ENCODE data around the gene ZNF169.
"Not testable (repeated sequence)": the region's sequence is repeated elsewhere in the genome, so short reads cannot be mapped to it uniquely, and the experiment has no call there.

The ZNF169 gene

DNA sequence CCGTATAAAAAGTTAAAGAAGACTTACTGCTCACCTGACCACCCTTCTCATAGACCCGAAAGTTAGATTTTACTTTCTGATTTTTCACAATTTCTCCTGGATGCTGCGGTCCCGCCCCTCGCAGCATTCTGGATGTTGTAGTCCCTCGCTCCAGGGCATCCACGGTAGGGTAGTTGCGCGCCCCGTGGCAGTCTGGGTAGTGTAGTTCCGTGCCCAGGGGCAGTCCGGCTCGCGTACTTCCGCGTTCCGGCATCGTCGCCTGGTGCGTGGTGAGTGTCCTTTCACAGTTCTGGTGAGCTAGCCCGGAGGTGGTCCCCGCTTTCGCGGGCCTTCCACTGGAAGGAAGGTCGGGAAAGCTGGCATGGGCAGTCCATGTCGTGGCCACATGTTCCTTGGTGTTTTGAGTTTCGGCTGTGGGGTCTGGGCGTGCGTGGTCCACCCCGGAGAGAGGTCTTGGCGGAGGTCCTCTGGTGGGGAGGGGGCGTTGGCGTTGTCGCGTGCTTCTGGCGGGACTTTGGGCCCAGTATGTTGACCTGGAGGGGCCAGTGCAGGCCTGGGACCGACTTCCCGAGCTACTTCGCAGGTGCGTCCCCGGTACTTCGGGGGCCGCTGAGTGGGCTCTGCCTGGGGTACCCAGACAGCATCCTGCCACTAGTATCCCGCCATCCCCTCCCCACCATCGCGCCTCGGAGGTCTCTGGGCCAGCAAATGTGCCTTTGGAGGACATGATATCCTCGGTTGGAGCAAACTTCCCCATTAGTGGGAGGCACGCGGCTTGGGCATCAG lies at the start of gene ZNF169:
Gene ZNF169 (plus strand): TSS at position 222 of the 786 bp plus-strand sequence. CDS start 19,515 bp downstream, outside the sequence.
- DNase-seq (ENCODE audit: low read depth): peak; percentile 79

DNA sequence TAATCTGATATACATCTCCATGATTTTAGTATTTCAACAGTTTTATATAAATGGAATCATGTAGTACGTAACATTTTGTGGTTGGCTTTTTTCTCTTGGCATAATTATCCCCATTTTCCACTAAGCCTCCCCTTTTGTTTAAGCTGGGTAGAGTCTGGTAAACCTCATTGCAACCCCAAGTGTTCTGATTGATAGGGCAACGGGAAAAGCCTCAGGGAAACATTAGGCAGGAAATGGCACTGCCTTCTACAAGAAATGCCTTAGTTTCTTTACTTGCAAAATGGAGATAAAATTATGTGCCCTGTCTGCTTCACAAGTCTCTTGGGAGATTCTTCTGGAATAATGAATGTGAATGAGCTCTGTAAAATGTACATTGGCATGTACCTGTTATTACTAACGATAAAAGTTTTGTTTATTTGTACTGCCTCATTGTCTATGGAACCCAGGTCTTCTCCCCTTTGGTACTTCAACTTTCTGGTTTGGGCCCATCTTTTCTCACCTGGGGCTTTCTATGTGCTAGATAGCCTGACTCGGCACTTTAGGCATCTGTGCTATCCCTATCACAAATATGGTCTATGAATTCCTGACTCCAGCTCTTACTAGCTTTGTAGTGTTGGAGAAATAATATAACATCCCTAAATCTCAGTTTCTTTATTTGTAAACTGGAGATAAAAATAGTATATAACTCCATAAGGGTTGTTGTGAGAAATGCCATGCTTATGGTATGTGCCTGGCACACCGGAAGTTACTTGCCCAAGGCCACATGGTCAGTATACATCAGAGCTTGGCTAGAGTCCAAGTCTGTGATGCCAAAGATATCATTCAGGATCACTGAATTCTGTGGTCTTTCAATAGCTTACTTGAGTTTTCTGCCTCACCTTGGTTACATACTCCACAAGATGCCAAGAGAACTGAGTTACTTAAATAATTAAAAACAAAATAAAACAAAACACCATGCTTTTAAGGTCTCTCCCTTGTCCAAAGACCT lies 48.2 kb upstream of the ZNF169 start:
- DNase-seq (ENCODE audit: low read depth): no peak

DNA sequence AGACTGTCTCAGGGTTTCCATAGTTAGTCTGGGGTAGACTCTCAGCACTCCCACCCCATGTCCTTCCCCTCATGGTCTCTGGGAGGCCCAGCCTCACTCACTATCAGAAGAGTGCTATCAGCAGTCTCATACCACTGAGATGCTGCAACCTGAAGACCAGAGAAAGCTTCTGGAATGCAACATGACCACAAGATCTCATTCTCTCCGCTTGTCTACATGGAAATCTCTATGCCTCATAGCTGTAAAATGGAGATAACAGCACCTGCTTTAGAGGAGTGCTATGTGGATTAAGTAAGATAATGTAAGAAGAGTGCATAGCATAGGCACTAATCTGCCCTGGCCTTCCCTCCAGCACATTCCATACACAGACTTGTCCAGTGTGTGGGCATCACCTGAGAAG lies 47.0 kb upstream of the ZNF169 start:
- no peak for DNase-seq (ENCODE audit: low read depth)

DNA sequence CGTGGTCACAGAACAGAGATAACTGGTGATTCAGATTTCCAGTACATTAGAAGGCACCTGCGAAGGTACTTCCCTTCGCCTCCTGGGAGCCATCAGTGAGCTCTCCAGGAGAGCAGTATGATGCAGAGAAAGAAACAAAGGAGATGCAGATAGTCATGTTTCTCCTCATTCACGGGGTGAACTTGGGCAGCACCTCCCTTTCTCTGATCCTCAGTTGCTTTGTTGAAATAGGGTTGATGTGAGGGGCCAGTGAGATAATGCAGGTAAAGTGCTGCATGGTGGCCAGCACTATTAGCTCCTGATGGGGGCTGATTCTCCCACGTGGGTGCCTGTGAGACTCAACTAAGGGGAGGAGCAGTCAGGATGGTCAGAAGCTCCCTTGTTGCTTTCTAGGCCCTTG lies 46.6 kb upstream of the ZNF169 start:
- no peak for DNase-seq (ENCODE audit: low read depth)

DNA sequence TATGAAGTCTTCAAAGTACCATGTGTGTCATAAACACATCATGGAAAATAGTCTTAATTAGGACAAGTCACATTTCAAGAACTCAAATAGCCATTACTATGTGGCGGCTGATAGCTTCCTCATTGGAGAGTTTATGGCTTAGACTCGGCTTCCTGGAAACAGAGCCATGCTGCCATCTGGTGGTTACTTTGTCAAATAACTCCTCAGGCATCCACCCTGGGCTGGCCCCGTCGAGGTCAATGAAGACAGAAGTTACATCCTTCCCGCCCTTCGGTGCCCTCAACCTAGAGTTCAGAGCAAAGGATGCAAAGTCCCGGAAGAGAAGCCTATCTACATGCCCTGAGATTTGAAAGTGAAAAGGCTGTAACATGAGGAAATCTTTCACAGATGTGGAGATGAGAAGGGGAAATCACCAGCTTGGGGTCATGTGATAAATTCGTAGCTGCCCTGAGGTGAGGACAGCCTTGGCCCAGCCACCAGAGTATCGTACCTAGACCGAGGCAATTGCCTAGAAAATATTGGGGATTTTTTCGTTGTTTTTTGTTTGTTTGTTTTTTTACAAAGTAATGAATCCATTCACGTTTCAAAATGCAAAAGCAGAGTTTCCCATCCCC lies 45.5 kb upstream of the ZNF169 start:
- DNase-seq (ENCODE audit: low read depth): peak; percentile 60

DNA sequence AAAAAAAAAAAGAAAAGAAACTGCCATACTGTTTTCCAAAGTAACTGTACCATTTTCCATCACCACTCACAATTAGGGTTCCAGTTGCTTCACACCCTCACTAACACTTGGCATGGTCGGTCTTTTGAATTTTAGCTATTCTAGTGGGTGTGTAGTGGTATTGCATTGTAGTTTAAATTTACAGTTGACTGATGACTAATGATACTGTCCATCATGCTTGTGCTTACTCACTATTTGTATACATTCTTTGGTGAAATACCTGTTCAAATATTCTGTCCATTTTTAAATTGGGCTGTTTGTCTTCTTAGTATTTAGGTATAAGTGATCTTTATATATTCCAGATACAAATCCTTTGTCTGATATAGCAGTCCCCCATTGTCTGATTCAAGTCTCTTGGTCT lies 36.2 kb upstream of the ZNF169 start:
- DNase-seq (ENCODE audit: low read depth): no peak

DNA sequence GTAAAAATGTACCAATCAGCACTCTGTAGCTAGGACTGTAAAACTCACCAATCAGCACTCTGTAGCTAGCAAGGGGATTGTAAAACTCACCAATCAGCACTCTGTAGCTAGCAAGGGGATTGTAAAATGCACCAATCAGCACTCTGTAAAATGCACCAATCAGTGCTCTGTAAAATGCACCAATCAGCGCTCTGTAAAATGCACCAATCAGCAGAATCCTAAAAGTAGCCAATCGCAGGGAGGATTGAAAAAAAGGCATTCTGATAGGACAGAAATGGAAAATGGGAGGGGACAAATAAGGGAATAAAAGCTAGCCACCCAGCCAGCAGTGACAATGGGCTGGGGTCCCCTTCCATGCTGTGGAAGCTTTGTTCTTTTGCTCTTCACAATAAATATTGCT lies 33.7 kb upstream of the ZNF169 start:
- DNase-seq (ENCODE audit: low read depth): not testable (repeated sequence)

DNA sequence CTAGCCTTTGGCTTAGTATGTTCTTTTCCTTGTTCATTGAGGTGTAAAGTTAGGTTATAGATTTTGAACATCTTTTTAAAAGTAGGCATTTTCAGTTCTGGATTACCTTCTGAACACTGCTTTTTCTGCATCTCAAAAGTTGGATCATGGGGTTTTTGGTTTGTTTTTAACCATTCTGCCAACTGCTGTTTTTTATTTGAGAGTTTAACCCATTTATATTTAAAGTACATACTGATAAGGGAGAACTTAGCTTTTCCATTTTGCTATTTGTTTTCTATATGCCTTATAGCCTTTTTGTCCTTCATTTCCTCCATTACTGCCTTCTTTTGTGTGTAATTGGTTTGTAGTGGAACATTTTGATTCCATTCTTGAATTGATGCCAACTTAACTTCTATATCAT lies 30.5 kb upstream of the ZNF169 start:
- no peak for DNase-seq (ENCODE audit: low read depth)

DNA sequence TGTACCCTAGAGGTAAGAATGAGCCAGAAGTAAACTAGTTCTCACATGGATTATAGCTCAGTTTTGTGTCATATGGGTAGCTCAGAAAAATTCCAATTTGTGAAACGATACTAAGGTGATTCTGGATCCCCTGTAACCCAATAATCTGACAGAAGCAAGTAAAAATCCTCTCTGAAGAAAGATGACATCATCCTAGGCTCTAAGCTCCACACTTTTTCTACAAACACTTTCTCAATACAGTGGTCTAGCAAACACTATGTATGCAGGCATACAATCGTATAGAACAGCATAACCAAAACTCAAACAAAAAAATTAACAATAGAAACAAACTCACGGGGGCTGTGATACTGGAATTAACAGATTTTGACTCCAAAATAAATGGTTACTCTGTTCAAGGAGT lies 26.7 kb upstream of the ZNF169 start:
- no peak for DNase-seq (ENCODE audit: low read depth)

DNA sequence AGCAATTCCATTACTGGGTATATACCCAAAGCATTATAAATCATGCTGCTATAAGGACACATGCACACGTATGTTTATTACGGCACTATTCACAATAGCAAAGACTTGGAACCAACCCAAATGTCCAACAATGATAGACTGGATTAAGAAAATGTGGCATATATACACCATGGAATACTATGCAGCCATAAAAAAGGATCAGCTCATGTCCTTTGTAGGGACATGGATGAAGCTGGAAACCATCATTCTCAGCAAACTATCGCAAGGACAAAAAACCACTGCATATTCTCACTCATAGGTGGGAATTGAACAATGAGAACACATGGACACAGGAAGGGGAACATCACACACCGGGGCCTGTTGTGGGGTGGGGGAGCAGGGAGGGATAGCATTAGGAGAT lies 18.0 kb upstream of the ZNF169 start:
- DNase-seq (ENCODE audit: low read depth): not testable (repeated sequence)

DNA sequence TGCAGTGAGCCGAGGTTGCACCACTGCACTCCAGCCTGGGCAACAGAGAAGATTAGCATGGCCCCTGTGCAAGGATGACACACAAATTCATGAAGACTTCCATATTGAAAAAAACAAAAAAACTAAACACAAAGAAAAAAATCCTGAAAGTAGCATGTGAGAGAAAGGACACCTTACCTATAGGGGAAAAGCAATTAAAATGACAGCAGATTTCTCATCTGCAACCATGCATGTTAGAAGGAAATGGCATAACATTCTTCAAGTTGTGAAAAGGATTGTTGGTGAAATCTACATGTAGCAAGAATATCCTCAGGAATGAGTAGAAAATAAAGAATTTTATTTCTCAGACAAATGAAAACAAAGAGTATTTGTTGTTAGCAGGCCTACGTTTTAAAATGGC lies 13.4 kb upstream of the ZNF169 start:
- no peak for DNase-seq (ENCODE audit: low read depth)

DNA sequence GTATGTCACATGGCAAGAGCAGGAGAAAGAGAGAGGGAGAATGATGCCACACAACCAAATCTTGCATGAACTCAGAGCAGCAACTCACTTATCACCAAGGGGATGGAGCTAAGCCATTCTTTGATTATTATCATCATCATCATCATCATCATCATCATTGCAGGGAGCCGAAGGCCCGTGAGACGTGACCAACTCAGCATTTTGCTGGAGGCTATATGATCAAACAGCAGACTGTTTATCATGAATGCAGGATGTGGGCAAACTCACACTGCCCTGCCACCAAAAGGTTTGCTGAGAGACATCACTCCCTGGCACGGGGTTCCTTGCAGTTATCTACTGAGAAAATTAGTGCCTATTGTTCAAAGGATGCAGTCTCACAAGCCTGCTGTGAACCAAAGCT lies 8.6 kb upstream of the ZNF169 start:
- DNase-seq (ENCODE audit: low read depth): no peak

DNA sequence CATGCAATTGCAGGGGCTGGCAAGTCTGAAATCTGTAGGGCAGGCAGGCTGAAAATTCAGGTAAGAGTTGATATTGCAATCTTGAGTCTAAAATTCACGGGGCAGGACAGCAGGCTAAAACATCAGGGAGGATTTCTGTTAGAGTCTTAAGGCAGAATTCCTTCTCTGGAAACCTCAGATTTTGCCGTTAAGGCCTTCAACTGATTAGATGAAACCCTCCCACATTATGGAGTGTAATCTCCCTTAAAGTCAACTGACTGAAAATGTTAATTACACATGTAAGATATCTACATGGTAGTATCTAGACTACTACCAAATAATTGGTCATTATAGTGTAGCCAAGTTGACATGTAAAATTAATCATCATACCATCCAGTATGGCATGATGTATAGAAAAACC lies 3.1 kb upstream of the ZNF169 start:
- no peak for DNase-seq (ENCODE audit: low read depth)

DNA sequence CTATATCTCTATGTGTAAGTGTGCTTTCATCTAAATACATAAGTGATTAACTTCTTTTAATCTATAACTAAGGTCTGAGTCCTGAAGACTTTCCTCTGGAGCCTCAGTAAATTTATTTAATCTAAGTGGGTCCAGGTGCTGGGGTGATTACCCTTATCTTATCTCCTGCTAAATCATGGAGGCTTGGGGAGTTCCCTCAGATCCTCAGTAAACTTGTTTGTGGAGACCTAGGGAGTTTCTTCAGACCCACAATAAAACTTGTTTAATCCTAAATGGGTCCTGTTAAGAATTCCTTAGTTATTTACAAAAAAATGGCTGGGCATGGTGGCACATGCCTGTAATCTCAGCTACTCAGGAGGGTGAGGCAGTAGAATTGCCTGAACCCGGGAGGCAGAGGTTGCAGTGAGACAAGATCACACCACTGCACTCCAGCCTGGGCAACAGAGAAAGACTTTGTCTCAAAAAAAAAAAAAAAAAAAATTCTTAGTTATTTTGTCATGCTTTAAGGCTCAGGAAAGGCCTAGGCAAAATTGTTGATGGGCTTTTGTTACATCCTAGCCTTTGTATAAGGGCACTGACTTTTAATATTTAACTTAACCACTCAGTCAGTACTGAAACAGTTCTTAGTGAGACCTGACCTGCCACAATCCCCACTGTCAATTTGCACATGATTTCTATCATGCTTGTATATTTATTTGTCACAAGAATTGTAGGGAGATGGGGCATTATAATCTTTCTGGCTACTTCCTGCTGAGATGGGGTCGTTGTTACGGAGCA lies 6.7 kb downstream of the ZNF169 start:
- DNase-seq (ENCODE audit: low read depth): not testable (repeated sequence)

DNA sequence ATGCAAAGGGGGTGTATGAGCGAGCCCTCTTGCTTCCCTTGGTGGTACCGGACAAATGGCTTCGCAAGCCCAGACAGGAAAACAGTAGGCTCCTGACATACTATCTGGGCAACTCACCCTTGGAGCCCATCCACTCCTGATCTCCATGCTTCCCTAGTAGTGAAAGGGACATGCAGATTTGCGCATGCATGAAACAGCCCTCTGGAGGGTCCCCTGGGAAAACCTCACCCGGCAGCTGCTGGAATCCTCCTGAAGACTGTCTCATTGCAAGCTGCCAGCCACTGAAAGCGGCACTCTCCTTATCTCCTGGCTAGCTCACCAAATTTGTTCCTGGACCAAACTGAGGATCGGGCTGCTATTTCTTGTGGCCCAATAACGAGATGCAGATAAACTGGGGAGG lies 10.2 kb downstream of the ZNF169 start:
- DNase-seq (ENCODE audit: low read depth): no peak

DNA sequence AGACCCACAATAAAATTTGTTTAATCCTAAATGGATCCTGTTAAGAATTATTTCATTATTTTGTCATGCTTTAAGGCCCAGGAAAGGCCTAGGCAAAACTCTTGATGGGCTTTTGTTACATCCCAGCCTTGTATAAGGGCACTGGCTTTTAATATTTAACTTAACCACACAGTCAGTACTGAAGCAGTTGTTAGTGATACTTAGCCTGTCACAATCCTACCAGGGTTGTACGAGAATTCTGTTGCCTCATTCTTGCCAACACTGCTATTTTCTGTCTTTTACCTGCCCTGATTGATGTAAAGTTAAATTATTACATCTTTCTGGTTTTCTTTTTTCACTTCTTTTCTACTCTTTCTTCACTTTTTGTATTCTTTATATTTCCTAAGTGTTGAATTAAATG lies 10.9 kb downstream of the ZNF169 start:
- no peak for DNase-seq (ENCODE audit: low read depth)

DNA sequence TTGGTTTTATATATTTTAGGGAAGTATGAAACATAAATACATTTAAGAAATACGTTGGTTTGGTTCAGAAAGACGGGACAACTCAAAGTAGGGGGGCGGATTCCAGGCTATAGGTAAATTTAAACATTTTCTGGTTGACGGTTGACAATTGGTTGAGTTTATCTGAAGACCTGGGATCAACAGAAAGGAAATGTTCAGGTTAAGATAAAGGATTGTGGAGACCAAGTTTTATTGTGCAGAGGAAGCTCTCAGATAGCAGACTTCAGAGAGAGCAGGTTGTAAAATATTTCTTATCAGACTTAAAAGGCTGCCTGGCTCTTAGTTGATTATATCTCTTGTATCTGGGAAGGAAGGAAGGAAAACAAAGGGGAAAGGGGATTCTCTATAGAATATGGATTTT lies 17.9 kb downstream of the ZNF169 start:
- not testable (repeated sequence) for DNase-seq (ENCODE audit: low read depth)

DNA sequence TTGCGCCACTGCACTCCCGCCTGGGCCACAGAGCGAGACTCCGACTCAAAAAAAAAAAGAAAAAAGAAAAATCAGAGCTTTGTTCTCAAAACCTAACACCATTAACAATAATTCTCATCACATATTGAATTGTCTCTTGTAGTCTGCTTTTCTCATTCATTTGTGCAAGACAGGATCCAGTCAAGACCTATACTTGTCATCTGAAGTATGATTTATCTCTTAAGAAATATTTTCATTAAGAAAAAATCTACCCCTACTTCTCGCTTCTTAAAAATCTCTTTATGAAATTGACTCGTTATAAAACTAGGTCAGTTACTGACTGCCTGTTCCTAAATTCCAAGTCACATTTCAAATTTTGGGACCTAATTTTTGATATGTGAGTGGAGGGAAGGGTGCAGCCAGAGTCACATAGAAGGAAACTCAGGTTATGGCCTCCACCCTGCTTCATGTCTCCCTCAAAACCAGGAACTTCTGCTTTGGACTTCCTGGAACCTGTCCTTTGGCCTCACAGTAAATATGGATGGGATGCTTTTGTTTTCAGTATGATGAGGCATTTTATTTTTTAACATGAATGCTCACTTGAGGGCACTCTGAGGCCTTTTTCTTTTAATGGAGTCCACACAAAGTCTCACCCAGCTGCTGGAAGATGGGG lies 18.9 kb downstream of the ZNF169 start:
- no peak for DNase-seq (ENCODE audit: low read depth)

DNA sequence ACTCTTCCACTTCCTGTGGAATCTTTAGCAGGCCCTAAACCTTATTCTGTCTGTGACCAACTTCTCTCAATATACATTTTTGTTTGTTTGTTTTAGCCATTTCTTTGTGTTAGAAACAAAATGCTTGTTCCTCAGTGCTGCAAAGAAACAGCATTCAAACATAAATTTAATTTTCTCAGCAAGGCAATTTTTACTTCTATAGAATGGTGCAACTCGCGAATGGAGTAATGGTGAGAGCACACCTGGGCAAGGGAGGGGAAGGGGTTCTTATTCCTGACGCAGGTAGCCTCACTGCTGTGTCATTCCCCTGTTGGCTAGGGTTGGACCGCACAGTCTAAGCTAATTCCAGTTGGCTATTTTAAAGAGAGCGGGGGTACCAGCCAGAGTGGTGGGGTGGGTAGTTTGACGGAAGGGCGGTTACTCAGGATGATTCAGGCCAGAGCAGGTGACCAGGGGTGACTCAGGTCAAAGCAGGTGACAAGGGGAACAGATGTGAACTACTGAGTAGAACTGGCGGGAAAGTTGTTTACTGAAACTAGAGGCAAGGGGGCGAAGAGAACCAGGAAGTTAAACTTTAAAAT lies 21.4 kb downstream of the ZNF169 start:
- no peak for DNase-seq (ENCODE audit: low read depth)

DNA sequence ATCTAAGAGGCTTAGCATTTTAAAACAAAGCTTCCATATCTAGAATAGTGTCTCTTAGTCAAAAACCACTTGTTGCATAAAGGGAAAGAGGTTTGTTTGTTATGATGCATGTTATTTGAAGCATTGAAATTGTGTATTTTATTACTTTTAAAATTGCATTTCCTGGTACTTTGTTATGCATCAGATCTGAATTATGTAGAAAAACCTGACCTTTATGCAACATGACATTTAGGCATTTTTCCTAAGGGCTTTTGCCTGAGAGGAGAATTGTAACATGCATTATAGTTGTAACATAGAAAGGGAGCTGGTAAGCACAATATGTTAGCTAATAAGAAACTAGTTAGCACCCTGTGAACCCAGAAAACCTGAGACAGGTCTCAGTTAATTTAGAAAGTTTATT lies 22.0 kb downstream of the ZNF169 start:
- DNase-seq (ENCODE audit: low read depth): no peak

DNA sequence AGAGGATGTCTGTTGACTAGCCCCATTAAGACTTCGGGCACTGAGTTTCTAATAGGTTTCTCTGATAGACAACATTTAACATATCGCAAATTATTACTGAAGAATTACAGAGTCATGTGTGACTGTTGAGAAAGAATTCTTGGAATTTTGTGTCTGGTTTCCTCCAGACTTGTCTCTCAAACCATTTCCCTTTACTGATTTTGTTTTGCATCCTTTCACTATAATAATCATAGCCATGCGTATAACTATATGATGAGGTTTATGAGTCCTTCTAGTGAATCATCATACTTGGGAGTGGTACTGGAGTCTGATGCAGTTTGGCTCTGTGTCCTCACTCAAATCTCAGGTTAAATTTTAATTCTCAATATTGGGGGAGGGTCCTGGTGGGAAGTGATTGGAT lies 27.0 kb downstream of the ZNF169 start:
- no peak for DNase-seq (ENCODE audit: low read depth)
